Calu3 (cell line): ENCODE measurements around the gene FSHB. TPM values are rescaled to one million over a fixed set of nuclear protein-coding genes. Genes with fewer than 3 reads are reported as not detected.

Experiments
- BruUV-seq: library from RNA; stranded (reverse); fragments of 400-500 nt; replicated peaks from 2 replicates; lab custom pipeline; 2021; lab: Mats Ljungman, UMichigan
- CTCF ChIA-PET: fragments of 300-600 bp; sonication (Branson Sonifier 250); formaldehyde crosslinking; loops from one replicate; lab custom pipeline; 2022; ENCODE audit warnings: antibody characterized with exemption; lab: Charles Lee
- DNase-seq: peaks from one replicate; pipeline ENCODE4 v3.0.0; 2022
- H3K27ac Mint-ChIP-seq: one replicate; pipeline ENCODE4 v1.8.0; 2022; ENCODE audit warnings: mixed read lengths; ENCODE audit not compliant: unreplicated experiment
- H3K27me3 Mint-ChIP-seq: one replicate; pipeline ENCODE4 v1.8.0; 2022; ENCODE audit warnings: mixed read lengths; ENCODE audit not compliant: unreplicated experiment
- H3K36me3 Mint-ChIP-seq: one replicate; pipeline ENCODE4 v1.8.0; 2022; ENCODE audit warnings: mild to moderate bottlenecking, moderate library complexity, mixed read lengths; ENCODE audit not compliant: insufficient read depth, unreplicated experiment
- H3K4me1 Mint-ChIP-seq: one replicate; pipeline ENCODE4 v1.8.0; 2022; ENCODE audit warnings: mild to moderate bottlenecking, low read depth, mixed read lengths; ENCODE audit not compliant: unreplicated experiment
- H3K4me3 Mint-ChIP-seq: one replicate; pipeline ENCODE4 v1.8.0; 2022; ENCODE audit warnings: mild to moderate bottlenecking, low read depth, moderate library complexity, mixed read lengths; ENCODE audit not compliant: unreplicated experiment
- H3K9me3 Mint-ChIP-seq: one replicate; pipeline ENCODE4 v1.8.0; 2022; ENCODE audit warnings: low read depth, mixed read lengths; ENCODE audit not compliant: unreplicated experiment
- intact Hi-C: fragments of 100-400 bp; cut with micrococcal nuclease; formaldehyde crosslinking; loops from one replicate; pipeline ENCODE4 v1.10.0; 2022; ENCODE audit not compliant: unreplicated experiment
- total RNA-seq: library from RNA; stranded (reverse); gene quantifications from 2 replicates; pipeline ENCODE4 v1.2.3, GENCODE V29; 2022
- TF ChIP-seq, protein P1 (sequence below): fragments of 200-600 bp; IDR thresholded peaks from one replicate; pipeline ENCODE4 v1.8.0; 2022; ENCODE audit warnings: antibody characterized with exemption; ENCODE audit not compliant: unreplicated experiment

FSHB gene
- total RNA-seq, 1 experiment from 2014 or later: not detected

DNA sequence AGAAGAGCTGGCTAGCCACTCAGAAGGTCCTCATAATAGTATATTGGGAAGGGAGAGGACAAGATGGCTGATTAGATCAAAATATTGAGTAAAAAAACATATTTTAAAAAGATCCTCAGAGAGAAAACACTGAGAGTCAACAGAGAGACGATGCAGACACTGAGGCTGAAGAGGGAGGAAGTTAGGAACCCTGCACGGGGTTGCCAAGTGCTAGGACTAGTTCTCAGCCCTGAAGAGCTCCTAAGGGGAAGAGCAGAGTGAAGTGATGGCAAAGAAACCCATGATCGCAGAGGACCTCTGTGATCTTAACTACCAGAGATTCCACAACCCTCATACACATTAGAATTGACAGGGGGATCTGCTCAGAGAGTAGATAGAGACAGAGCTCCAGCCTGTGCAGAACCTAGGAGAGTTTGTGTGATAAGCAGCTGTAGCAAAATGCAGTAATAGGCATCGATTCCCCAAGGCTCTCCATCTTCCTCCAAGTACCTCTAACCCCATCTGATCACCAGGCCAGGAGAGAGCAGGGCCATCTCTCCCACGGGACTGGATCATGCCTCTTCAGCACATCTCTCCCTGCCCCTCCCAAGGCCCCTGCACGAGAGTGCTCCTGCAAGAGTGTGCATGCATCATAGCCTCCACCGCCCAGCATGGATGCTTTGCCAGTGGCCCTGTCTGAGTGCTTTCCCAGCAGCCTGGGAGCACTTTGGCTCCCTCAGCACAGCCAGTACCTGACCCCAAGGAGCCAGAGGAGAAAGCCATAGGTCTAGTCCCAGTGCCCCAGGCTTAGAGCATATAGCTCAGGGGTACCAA, 50.9 kb downstream of the FSHB start:
- no peak overlapping the region for H3K4me3 Mint-ChIP-seq
- DNase-seq: no peak
- BruUV-seq: no TSS peak
- H3K36me3 Mint-ChIP-seq: no peaks in the 10 kb centered on the region
- H3K4me1 Mint-ChIP-seq: no peaks in the 10 kb centered on the region
- H3K27ac Mint-ChIP-seq: no peak overlapping the region
- no peaks in the 10 kb centered on the region for H3K9me3 Mint-ChIP-seq
- TF ChIP-seq, protein P1, sequence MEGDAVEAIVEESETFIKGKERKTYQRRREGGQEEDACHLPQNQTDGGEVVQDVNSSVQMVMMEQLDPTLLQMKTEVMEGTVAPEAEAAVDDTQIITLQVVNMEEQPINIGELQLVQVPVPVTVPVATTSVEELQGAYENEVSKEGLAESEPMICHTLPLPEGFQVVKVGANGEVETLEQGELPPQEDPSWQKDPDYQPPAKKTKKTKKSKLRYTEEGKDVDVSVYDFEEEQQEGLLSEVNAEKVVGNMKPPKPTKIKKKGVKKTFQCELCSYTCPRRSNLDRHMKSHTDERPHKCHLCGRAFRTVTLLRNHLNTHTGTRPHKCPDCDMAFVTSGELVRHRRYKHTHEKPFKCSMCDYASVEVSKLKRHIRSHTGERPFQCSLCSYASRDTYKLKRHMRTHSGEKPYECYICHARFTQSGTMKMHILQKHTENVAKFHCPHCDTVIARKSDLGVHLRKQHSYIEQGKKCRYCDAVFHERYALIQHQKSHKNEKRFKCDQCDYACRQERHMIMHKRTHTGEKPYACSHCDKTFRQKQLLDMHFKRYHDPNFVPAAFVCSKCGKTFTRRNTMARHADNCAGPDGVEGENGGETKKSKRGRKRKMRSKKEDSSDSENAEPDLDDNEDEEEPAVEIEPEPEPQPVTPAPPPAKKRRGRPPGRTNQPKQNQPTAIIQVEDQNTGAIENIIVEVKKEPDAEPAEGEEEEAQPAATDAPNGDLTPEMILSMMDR: no peak
- intact Hi-C loops: no loop called here
- CTCF ChIA-PET: no interaction called here
- H3K27me3 Mint-ChIP-seq: no peaks in the 10 kb centered on the region

DNA sequence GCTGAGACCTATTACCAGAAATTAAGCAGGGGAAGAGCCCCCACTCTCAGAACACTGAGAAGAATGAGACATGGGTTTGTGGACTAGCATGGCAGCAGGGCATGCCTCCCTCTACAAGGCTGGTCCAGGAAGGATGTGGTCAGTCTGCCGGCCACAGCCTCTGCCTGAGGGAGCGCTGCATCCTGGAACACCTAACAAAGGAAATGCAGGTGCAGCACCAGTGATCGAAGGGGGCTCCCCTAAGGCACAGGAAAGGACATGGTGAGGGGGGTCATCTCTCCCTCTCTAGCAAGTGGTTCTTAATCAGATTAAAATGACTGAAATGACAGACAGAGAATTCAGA, 51.4 kb downstream of the FSHB start:
- intact Hi-C loops: no loop called here
- BruUV-seq: no TSS peak
- Mint-ChIP-seq H3K9me3 (no peaks in the 10 kb centered on the region), H3K36me3 (no peaks in the 10 kb centered on the region), H3K4me1 (no peaks in the 10 kb centered on the region), H3K4me3 (no peak overlapping the region), H3K27me3 (no peaks in the 10 kb centered on the region), H3K27ac (no peak overlapping the region)
- no peak for DNase-seq
- CTCF ChIA-PET: interaction anchor here (0.6 kb wide), 1 partner anchor 893 kb away, joined by 5 read pairs; no protein-coding TSS in a partner anchor
- TF ChIP-seq, protein P1: no peak

Other genes starting within 250 kb of the FSHB start
- not detected in 2 replicates for gene KCNA4, start 214.0 kb upstream of the FSHB start, total RNA-seq
- gene ARL14EP, start 92.1 kb downstream of the FSHB start, total RNA-seq: 17.6 and 24.2 TPM in 2 replicates